Sciatic nerve (tissue), 2 donors: Measurements from ENCODE around the gene SPTY2D1. TPM values are rescaled to one million over a fixed set of nuclear protein-coding genes. Genes with fewer than 3 reads are reported as not detected.

Source experiments
- ATAC-seq: fragments of 200-7000 bp; cut with Tn5 transposase; one replicate; pipeline ENCODE4 v1.9.1; 2020; ENCODE audit warnings: mild to moderate bottlenecking, moderate library complexity
- DNase-seq: peaks from one replicate; pipeline ENCODE4 v3.0.0-alpha.2; 2020; ENCODE audit warnings: low spot score
- intact Hi-C: fragments of 100-400 bp; cut with DNase I; formaldehyde crosslinking; loops from one replicate; pipeline ENCODE4 v1.14.2; 2022
- total RNA-seq: library from RNA; stranded (reverse); fragmentation: NEBNext Ultra II Directional; extraction: Animal tissue kit (Norgen Biotek cat#: 25700); gene quantifications from one replicate; pipeline ENCODE4 v1.2.1, GENCODE V29; 2021
- donor health status: DM: no; HTN: no; CAD: no.
- donor health status: DM: no; HTN: no; CAD: no.

Gene SPTY2D1
- total RNA-seq, 1 donor from 2014 or later, result 16.3 TPM

GRCh38 chr11:18578975-18579598 is 55.1 kb downstream of the SPTY2D1 start:
- ATAC-seq (no peak), DNase-seq (no peak)
- intact Hi-C loops, result no loop called here

GRCh38 chr11:18575361-18575760 is 58.8 kb downstream of the SPTY2D1 start:
- intact Hi-C loops, result no loop called here
- DNase-seq (no peak), ATAC-seq (no peak)

DNA sequence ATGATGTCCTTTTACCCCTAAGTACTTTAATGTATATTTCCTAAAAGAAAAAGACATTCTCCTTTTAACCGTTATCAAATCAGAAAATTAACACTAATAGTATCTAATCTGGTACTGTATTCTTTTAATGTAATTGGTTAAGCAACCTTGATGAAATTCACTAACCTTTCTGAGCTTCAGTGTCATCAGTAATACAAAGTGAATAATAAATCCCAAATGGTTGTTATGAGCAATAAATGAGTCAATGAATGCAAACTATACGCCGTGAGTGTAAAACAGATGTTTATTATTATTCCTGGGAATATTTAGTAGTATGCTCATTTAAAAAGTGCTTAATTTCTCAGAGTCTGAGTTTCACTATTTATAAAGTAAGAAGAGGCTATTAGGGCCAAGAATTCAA is 67.1 kb downstream of the SPTY2D1 start:
- no peak for DNase-seq
- intact Hi-C loops, result no loop called here
- no peak for ATAC-seq

GRCh38 chr11:18566406-18566805 is 67.7 kb downstream of the SPTY2D1 start:
- intact Hi-C loops, result no loop called here
- no peak for DNase-seq
- ATAC-seq, result no peak

DNA sequence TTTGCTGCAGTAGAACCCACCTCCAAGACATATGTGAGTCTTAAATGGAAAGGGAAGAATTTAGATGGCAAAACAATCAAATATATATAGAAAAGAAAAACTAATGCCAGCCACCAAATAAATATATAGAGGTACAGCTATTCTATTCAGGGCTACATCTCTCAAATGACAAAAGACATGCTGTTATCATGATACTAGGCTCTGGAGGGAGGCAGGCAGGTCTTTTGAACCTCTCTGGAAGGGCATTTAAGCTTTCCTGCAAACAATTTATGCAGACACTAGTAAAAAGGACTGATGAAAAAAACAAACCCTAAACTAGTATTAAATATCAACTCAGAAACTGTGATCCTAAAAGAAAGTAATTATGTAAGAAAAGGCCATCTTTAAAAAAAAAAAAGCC is 70.0 kb downstream of the SPTY2D1 start:
- ATAC-seq (no peak), DNase-seq (no peak)
- intact Hi-C loops, result no loop called here

DNA sequence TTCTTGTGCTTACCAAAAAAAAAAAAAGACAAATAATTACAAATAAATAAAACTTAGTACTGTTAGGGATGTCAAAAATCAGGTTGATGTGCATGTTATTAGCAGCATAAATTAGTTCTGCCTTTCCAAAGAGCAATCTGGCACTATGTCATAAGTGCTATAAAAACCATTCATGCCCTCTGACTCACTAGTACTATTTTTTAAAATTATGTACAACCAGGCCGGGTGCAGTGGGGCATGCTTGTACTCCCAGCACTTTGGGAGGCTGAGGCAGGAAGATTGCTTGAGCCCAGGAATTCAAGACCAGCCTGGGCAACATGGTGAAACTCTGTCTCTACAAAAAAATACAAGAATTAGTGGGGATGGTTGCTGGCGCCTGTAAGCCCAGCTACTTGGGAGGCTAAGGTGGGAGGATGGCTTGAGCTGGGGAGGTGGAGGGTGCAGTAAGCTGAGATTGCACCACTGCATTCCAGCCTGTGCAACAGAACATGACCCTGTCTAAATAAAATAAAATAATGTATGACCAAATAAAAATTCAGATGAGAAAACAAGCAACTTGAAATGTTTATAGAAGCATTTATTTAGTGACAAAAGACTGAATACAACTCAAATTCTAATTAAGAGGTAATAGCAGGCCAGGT is 70.9 kb downstream of the SPTY2D1 start:
- intact Hi-C loops, result no loop called here
- DNase-seq (no peak), ATAC-seq (no peak)

Other genes starting within 250 kb of the SPTY2D1 start
- 303 TPM for gene LDHA, start 239.8 kb downstream of the SPTY2D1 start, total RNA-seq
- 0.80 TPM for gene LDHC, start 222.0 kb downstream of the SPTY2D1 start, total RNA-seq
- not detected for gene LDHAL6A, start 178.5 kb downstream of the SPTY2D1 start, total RNA-seq
- 49.2 TPM for gene TSG101, start 107.4 kb downstream of the SPTY2D1 start, total RNA-seq
- 25.9 TPM for gene UEVLD, start 45.6 kb downstream of the SPTY2D1 start, total RNA-seq
- gene MISFA, start 34.6 kb downstream of the SPTY2D1 start, total RNA-seq, result 5.6 TPM
- 7.0 TPM for gene TMEM86A, start 64.4 kb upstream of the SPTY2D1 start, total RNA-seq
- gene IGSF22, start 91.8 kb upstream of the SPTY2D1 start, total RNA-seq, result 0.58 TPM
- gene PTPN5, start 157.5 kb upstream of the SPTY2D1 start, total RNA-seq, result 3.2 TPM